GM06990 (cell line): ENCODE data around the gene LENG1.
A peak's percentile ranks its signal among the peaks of the same experiment; 100 is the strongest.

Experiments
- DNase-seq: peaks from one replicate; pipeline ENCODE4 v3.0.0-alpha.2; 2011; ENCODE audit not compliant: insufficient read length; ENCODE audit errors: extremely low read depth
- H3K27me3 ChIP-seq: replicated peaks from 2 replicates; pipeline ENCODE4 v1.6.0; 2011; ENCODE audit warnings: low read length; ENCODE audit not compliant: control insufficient read depth, insufficient read depth
- H3K36me3 ChIP-seq: 2 replicates; pipeline ENCODE4 v1.5.1; 2011; ENCODE audit warnings: low read length; ENCODE audit not compliant: control insufficient read depth, insufficient read depth
- H3K4me3 ChIP-seq: replicated peaks from 2 replicates; pipeline ENCODE4 v1.5.1; 2011; ENCODE audit warnings: low read depth, mild to moderate bottlenecking, control low read depth, low read length
- TF ChIP-seq, protein P1 (sequence below): IDR thresholded peaks from 2 replicates; pipeline ENCODE4 v1.5.1; 2011; ENCODE audit warnings: low read length, control low read depth, mild to moderate bottlenecking, inconsistent platforms; ENCODE audit not compliant: insufficient read depth, poor library complexity, severe bottlenecking

Gene LENG1

DNA sequence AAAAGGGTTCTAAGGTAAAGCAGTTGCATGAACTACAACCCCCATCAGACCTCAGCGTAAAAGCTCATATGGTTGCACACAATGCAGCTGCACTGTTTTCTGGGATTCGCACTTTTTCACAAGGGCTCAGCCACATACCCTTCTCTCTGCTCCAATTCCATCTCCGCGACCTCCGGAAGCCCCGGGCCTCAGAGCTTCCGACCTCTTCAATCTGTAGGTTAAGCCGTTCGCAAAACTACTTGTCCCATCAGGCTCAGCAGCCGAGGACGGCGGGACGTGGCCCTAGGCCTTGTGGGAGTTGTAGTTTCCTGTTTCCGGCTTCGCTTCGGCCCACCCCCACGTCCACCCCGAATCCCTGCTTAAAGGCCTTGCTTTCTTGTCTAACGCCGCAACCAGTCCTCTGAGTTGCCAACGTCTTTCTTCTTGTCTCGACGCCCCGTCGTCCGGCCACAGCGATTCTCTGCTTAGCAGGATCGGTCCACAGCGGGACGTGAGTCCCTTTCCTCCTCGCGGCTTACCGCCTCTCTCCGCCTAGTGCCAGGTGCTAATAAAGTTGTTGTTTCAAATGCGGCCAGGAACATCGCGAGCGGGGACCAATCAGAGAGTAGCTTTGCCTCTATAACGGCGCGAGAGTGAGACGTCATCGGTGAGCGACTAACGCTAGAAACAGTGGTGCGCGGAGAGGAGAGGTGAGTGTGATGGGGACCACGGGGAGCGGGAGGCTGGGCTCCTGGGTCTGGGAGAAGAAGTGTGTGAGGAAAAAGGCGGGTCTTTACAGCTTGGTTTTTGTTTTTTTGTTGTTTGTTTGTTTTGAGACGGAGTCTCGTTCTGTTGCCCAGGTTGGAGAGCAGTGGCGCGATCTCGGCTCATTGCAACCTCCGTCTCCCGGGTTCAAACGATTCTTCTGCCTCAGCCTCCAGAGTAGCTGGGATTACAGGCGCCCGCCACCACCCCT lies 44.1 kb downstream of the LENG1 start, which contains the start of the genes PRPF31 and TFPT:
Gene PRPF31 (plus strand): TSS at position 646 of the 955 bp plus-strand sequence. CDS start 2,525 bp downstream, outside the sequence.
Gene TFPT (minus strand): TSS at position 549 of the 955 bp plus-strand sequence. CDS start 388 bp downstream, at position 161.
- Histone ChIP-seq H3K36me3 (peaks cover 12% of the 10 kb centered on the region), H3K27me3 (no peaks in the 10 kb centered on the region), H3K4me3 (peak within 1 kb of the TSS; percentile 73)
- TF ChIP-seq, protein P1, sequence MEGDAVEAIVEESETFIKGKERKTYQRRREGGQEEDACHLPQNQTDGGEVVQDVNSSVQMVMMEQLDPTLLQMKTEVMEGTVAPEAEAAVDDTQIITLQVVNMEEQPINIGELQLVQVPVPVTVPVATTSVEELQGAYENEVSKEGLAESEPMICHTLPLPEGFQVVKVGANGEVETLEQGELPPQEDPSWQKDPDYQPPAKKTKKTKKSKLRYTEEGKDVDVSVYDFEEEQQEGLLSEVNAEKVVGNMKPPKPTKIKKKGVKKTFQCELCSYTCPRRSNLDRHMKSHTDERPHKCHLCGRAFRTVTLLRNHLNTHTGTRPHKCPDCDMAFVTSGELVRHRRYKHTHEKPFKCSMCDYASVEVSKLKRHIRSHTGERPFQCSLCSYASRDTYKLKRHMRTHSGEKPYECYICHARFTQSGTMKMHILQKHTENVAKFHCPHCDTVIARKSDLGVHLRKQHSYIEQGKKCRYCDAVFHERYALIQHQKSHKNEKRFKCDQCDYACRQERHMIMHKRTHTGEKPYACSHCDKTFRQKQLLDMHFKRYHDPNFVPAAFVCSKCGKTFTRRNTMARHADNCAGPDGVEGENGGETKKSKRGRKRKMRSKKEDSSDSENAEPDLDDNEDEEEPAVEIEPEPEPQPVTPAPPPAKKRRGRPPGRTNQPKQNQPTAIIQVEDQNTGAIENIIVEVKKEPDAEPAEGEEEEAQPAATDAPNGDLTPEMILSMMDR: no peak
- DNase-seq: peak; percentile 96

DNA sequence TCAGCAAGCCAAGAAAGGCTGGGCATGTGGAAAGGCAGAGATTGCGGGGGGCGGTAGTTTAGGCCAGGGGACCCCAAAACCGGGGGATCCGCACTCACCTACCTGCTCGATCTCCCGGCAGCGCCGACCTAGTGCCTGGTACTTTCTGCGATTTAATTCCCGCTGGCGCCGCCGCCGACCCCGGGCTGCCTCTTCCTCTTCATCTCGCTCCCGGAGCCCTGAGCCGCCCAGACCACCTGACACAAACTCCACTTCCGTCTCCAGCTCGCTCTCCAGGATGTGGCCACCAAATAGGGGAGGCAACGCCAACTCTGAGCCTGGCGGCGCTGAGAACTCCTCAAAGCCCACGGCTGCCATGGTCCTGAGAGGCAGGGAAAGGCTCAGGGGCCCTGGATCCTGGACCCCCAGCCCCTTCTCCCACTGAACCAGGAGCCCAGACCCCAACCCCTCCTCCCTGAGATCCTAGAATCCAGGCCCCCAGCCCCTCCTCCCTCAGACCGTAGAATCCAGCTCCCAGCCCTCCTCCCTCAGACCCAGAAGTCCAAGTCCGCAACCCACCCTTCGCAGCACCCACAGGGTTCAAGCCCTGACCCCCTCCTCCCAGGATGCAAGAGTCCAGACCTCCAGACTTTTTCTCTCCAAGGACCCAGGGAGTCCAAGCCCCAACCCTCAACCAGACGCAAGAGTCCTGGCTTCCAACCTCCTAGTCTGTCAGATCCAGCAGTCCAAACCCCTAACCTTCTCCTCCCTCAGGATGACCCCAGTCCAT lies 45.0 kb downstream of the LENG1 start:
- H3K27me3 ChIP-seq: no peaks in the 10 kb centered on the region
- DNase-seq: no peak
- H3K4me3 ChIP-seq: peak overlapping the region; percentile 73
- TF ChIP-seq, protein P1: no peak
- peaks cover 13% of the 10 kb centered on the region for H3K36me3 ChIP-seq

DNA sequence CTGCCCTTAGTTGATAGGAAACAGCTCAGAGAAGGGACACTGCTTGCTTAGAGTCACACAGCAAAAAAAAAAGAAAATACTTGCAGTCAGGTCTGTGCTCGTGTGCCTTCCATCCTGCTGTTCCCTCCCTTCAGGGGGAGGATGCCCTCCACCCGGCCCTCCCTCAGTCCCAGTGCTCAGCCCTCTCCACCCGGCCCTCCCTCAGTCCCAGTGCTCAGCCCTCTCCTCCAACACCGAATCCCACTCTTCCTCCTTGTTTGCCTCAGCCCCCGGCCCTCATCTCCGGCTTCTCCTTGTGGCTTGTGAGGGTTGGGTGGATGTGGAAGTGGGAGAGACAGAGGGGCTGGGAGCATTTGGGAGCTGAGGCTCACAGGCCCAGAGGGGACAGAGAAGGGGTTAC lies 49.9 kb downstream of the LENG1 start:
- Histone ChIP-seq H3K4me3 (no peak overlapping the region), H3K27me3 (no peaks in the 10 kb centered on the region), H3K36me3 (peaks cover 30% of the 10 kb centered on the region)
- DNase-seq: no peak
- TF ChIP-seq, protein P1: no peak

DNA sequence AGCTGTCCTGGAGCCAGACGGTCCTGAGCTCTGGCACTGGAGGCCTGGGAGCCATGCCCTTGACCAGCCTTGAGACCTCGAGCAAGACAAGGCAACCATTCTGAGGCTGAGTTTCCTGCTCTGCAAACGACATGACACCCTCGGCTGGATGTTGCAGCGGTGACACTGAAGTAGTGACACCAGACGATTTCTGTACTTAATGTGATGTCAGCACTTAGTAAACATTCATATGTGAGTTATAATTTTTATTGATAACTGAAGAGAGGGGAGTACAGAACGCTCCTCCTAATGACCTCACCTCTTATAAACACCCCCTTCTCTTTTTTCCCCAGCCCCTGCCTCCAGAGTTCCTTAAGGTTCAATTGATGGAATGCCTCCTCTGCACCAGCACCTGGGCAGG lies 51.0 kb downstream of the LENG1 start:
- H3K36me3 ChIP-seq: peaks cover 30% of the 10 kb centered on the region
- DNase-seq: no peak
- TF ChIP-seq, protein P1: no peak

DNA sequence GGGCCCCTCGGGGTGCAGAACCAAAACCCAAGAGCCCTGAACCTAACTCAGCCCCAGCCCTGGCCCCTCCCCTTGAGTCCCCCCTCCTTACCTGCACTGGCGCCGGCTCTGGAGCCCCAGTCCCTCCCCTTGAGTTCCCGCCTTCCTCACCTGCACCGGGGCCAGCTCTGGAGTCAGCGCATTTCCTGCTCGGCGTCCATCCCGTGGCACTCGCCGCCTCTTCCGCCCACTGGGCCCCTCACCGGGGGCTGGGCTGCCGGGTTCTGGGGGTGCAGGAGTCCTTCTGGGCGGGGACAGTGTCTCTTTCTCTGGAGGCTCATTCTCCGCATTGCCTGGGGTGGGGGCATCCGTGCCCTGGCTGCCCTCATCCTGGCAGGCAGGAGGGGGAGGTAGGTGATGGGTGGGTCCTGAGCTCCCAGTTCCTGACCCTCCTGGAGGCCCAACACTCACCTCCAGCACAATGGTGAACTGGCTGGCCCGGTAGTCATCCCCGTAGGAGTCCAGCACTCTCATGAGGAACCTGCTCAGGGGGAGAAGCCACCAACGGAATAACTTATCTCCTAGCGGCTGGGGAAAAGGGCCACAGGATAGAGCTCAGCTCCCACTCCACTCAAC lies 51.5 kb downstream of the LENG1 start:
- no peak for DNase-seq
- peaks cover 27% of the 10 kb centered on the region for H3K36me3 ChIP-seq
- H3K4me3 ChIP-seq: no peak overlapping the region
- TF ChIP-seq, protein P1: no peak
- no peaks in the 10 kb centered on the region for H3K27me3 ChIP-seq

More for the DNA sequence above, 51.0 kb downstream of the LENG1 start:
- H3K27me3 ChIP-seq: no peaks in the 10 kb centered on the region
- no peak overlapping the region for H3K4me3 ChIP-seq
